Endothelial cell of umbilical vein (primary cell): ENCODE results near the gene DENND1A.

Source experiments
- EZH2 ChIP-seq: IDR thresholded peaks from 2 replicates; pipeline ENCODE4 v1.6.1; 2012; ENCODE audit warnings: borderline replicate concordance, low read depth, mild to moderate bottlenecking, moderate library complexity, low read length, inconsistent platforms; ENCODE audit not compliant: severe bottlenecking
- GATA2 ChIP-seq: IDR thresholded peaks from 2 replicates; pipeline ENCODE4 v1.7.0; 2011; ENCODE audit warnings: low read depth, mild to moderate bottlenecking, moderate library complexity, mixed read lengths, low read length; ENCODE audit not compliant: insufficient read length, insufficient read depth
- JUN ChIP-seq: IDR thresholded peaks from 2 replicates; pipeline ENCODE4 v1.6.1; 2011; ENCODE audit warnings: borderline replicate concordance, low read depth; ENCODE audit not compliant: insufficient read length, insufficient read depth
- MYC ChIP-seq: IDR thresholded peaks from one replicate; pipeline ENCODE4 v1.6.1; 2011; ENCODE audit warnings: mild to moderate bottlenecking, low read depth, low read length
- POLR2A ChIP-seq: IDR thresholded peaks from 2 replicates; pipeline ENCODE4 v1.6.1; 2012; ENCODE audit warnings: low read depth, mild to moderate bottlenecking, control low read depth, low read length
- POLR2AphosphoS5 ChIP-seq: IDR thresholded peaks from 2 replicates; pipeline ENCODE4 v1.6.1; 2012; ENCODE audit warnings: low read depth, mild to moderate bottlenecking, control low read depth, low read length, moderate library complexity; ENCODE audit not compliant: insufficient read depth
- TF ChIP-seq, protein P1 (sequence below), 2 donors: IDR thresholded peaks; 1 replicate in 1 of 2; 2 replicates in 1 of 2; pipeline ENCODE4 v1.5.1; 2011; ENCODE audit warnings: low read length in 2 of 2, mild to moderate bottlenecking in 2 of 2, moderate library complexity in 2 of 2, control low read depth in 1 of 2, inconsistent platforms in 1 of 2, low read depth in 1 of 2; ENCODE audit not compliant: insufficient read depth in 1 of 2; ENCODE audit errors: extremely low read depth in 1 of 2
- TF ChIP-seq, protein P2 (sequence below): IDR thresholded peaks from 2 replicates; pipeline ENCODE4 v1.6.1; 2011; ENCODE audit not compliant: insufficient read depth, insufficient read length

DNA sequence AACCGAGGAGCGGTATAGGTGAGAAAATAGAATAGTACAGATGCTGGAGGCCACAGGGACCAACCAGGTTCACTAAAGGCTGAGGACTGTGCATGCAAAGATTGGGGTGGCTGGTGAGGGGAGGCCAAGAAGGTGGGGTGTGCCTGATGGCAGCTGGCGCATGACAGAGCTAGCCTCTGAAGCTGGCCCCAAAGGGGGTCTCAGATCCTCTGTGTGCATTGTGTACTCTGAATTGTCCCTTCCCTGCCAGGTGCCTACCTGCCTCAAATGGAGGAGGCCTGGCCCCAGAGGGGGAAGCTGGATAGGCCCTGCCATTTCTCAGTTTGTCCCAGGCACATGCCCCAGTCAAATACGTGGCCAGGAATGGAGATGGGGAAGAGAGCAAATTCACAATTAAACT is 510.8 kb downstream of the DENND1A start:
- TF ChIP-seq, protein P1, sequence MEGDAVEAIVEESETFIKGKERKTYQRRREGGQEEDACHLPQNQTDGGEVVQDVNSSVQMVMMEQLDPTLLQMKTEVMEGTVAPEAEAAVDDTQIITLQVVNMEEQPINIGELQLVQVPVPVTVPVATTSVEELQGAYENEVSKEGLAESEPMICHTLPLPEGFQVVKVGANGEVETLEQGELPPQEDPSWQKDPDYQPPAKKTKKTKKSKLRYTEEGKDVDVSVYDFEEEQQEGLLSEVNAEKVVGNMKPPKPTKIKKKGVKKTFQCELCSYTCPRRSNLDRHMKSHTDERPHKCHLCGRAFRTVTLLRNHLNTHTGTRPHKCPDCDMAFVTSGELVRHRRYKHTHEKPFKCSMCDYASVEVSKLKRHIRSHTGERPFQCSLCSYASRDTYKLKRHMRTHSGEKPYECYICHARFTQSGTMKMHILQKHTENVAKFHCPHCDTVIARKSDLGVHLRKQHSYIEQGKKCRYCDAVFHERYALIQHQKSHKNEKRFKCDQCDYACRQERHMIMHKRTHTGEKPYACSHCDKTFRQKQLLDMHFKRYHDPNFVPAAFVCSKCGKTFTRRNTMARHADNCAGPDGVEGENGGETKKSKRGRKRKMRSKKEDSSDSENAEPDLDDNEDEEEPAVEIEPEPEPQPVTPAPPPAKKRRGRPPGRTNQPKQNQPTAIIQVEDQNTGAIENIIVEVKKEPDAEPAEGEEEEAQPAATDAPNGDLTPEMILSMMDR (IDR thresholded peaks at IDR 0.05; ENCODE audit: extremely low read depth in 1 of 2, insufficient read depth in 1 of 2, low read depth in 1 of 2, low read length in 2 of 2): no peak
- TF ChIP-seq POLR2AphosphoS5: no peak
- TF ChIP-seq MYC: no peak
- TF ChIP-seq EZH2: no peak
- no peak for TF ChIP-seq POLR2A
- TF ChIP-seq, protein P2, sequence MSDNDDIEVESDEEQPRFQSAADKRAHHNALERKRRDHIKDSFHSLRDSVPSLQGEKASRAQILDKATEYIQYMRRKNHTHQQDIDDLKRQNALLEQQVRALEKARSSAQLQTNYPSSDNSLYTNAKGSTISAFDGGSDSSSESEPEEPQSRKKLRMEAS: no peak
- TF ChIP-seq GATA2: no peak
- no peak for TF ChIP-seq JUN
